IPS DF 4.7 (cell line): ENCODE measurements around the gene EGFL8.
"Not testable (repeated sequence)": the region's sequence is repeated elsewhere in the genome, so short reads cannot be mapped to it uniquely, and the experiment has no call there.

Experiments
- DNase-seq: peaks from one replicate; pipeline ENCODE4 v3.0.0-alpha.2; 2013; ENCODE audit warnings: low spot score; ENCODE audit errors: extremely low read depth

Gene EGFL8

DNA sequence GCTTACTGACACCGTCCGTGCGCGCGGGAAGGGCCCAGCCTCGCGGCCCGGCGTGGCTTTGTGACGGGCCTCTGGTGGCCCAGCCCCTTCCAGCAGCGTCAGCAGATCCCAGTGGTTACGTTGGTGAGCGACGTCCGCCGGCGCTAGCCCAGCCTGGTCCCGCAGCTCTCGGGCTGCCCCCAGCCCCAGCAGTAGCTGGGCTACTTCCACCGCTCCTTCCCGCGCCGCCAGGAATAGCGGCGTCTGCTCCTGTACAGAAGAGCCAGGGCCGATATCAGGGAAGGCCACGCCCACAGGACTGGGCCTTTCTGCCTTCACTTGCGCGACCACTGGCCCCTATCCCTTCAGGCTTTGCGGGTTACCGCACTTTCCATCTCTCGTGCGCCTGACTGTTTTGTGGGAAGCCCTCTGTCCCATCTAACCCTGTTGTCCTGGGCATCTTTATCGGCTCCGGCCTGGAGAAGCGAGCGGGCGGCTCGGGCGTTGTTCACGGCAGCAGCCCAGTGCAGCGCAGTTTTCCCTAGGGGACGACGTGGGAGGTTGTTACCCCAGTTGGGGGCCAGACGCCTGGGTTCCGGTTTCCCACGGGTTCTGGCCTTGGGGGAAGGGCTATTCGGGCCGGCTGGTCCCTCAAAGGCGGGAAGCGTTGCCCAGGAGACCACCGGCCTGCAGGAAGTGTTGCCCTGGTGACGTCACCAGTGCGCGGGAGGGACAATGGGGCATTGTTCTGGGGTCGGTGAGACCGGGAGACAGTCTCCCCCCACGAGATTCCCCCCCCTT is 31.7 kb downstream of the EGFL8 start:
- no peak for DNase-seq

DNA sequence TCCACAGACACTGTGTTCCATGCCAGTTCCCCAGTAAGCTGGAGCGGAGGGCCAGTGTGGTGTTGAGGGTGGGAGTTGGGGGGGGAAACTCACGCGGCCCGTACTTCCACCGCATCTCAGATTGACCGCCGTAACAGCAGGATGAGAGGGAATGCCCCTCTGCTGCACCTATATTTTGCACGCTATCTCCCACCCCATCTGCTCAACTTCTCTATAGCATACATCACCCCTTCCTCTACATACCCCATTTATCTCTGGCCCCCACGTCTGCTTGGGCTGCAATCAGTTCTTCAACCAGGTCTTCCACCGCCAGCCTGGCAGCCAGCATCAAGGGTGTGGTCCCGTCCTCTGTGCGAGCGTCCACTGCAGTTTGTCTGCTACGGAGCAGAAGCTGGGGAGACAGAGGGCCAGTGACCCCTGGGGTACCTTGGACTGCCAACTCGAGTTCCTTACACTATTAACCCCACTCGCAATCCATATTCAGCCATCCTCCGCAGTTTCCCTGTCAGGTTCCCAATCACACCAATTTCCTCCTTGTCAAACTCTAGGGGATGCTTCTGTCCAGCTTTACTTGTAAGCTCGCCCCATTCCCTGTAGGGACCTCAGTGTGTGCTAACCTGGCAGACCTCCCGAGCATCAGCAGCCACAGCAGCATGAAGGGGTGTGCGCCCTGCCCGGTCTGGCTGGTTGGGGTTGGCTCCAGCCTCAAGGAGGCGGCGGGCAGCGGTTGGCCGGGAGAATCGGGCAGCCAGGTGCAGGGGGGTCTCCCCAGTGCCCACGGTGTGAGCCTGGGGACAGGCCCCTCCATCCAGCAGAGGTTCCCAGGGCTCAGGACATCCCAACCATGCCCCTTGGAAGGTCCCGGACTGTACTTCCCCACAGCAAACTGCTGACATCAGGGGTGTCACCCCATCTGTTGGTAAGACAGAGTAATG is 32.6 kb downstream of the EGFL8 start:
- no peak for DNase-seq

DNA sequence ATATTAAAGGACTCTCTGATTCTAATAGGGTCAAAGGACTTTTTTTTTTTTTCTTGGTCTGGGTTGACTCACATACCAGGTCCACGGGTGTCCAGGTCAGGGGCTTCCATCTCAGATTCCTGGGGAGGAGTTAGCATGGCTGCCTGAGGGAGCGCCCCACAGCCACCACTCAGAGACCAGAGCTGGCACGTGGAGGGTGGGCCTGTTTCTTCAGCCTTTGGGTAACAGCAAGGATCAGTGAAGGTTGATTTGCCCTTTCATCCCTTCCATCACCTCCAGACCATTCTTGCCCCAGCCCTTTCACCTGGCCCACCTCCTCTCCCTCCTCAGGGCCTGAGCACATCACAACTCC is 33.9 kb downstream of the EGFL8 start:
- no peak for DNase-seq

DNA sequence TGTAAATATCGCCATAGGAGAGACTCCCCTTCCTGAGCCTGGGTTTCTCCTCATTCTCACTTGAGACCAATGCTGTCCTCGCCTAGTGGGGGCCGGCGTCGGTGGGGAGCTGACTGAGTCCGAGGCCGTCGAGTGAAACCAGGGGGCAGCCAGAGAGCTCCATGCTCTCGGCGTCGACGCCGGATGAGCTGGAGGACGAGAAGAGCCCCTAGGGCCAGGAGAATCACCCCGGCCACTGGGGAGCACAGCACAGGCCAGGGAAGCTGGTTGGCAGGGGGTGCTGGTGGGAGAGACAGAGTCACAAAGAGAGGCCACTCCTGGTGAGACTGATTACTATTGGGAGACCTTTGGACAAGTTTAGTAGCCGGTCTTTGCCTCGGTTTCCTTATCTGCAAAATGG is 34.5 kb downstream of the EGFL8 start:
- DNase-seq = no peak

DNA sequence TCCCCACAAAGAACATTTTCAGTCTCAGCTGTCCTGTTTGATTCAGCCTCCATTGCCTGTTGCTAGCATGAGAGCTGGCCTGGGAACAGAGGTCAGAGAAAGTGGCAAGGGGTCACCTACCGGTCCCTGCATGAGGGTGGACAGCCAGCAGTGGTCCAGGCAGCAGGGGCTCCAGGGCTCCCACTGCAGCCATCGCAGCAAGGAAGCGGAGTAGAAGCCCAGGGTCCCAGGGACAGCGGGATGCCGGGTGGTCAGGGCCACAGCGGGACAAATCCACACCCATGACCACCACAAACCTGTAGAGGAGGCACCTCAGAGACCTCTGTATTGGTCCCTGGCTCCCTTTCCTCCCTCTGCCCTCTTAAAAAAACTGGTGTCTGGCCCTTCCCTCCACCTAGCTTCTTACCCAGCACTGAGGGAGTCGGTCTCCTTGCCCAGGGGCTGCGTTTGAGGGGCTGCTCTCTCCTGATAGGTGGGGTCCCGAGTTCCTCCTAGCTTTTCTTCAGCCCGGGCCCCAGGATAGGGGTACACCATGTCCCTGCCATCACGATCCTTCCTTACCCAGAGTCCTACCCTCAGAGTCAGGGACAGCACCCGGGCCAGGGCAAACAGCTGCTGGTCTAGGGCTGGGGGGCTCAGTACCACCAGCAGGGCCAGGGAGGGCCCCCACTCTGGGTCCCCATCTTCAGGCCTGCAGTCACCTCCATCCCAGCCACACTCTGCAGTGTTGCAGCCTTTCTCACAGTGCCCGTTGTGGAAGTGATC is 36.5 kb downstream of the EGFL8 start:
- no peak for DNase-seq

DNA sequence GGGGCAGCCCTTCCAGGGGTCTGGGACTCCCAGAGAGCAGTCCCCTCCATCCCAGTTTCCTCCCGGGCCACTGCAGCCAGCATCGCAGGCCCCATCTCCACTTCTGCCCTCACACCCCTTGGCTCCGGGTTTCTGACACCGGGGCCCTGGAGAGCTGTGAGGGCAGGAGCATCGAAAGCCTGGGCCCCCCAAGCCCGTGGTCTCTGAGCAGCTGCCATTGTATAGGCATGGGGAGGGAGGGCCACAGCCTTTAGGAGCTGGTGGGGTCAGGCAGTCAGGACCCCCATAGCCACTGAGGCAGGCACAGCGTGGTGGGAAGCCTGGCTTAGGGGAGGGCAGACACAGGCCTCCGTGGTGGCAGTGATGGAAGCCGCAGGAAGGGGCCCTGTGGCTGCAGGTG is 37.8 kb downstream of the EGFL8 start:
- DNase-seq = no peak

DNA sequence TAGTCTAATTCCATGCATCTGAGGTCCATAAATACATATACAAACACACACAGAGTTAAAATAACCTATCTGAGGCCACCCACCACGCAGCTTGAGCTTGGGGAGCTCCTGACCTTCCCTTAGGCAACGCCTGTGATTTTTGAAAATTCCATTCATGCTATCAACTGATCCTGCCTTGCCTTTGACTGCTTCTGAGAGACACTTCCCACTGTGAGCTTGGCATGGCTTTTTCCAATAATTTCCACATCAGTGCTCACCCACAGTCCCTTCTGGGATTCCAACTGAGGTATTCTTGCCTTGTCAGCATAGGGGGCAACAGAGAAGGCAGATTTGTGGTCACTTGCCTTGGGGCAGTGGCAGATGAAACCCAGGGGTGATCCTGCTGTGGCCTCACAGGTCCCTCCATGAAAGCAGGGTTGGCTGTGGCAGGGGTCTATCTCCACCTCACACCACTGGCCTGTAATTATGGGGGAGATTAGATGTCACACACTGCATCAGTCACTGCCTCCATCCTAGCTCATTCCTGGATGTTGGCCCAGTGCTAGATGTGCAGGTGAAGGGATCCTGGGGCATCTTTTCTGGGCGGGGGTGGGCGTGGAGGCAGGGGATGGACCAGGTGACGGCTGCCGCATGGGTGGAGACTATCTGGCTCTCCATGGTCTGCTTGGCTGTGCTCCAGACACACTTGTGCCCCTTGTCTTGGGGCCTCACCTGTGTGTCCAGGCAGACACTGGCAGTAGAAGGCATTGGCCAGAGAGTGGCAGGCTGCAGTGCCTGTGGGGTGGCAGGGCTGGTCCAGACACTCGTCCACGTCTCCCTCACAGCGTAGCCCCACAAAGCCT is 39.3 kb downstream of the EGFL8 start:
- no peak for DNase-seq

DNA sequence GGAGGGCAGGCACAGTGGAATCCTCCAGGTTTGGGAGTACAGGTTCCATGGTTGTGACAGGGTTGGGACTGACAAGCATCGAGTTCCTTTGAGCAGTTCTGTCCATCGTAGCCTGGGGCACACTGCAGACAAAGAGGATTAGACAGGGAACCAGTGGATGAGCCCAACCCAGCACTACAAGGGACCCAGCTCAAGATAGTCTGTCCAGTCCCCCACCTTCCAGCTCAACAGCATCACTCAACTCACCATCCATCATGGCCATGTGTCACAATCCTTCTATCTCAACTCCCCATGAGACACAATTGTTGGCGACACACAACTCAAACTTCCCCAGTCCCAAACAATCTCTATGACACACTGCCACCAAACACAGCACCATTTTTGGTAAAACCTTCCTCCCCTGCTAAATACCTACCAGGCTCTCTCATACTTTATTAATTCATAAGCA is 39.9 kb downstream of the EGFL8 start:
- no peak for DNase-seq

DNA sequence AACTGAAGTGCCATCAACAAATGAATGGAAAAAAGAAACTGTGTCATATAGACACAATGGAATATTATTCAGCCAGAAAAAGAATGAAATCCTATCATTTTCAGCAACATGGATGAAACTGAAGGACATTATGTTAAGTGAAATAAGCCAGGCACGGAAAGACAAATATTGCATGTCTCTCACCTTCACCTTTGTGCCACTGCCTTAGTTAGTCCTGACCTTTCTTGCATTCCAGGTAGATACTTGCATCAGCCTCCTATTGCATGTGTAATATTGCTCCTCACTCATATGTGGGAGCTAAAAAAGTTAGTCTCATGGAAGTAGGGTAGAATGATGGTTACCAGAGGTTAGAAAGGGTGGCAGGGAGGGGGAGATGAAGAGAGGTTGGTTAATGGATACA is 44.6 kb downstream of the EGFL8 start:
- DNase-seq = no peak

DNA sequence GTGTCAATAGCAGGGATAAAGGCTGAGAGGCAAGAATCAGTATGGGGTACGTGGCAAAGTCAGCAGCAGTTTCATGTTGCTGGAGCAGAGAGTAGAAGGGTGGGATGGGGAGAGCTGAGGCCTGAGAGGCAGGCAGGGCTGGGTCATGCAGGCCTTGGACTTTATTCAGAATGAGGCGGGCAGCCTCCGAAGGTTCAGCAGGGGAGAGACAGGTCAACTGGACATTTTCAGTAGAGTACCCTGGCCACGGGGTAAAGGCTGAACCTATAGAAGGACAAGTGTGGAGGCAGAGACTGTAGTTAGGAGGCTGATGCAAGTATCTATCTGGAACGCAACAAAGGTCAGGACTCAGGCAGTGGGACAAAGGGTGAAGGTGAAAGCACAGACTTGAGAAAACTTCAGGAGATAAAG is 45.8 kb downstream of the EGFL8 start:
- DNase-seq = no peak

DNA sequence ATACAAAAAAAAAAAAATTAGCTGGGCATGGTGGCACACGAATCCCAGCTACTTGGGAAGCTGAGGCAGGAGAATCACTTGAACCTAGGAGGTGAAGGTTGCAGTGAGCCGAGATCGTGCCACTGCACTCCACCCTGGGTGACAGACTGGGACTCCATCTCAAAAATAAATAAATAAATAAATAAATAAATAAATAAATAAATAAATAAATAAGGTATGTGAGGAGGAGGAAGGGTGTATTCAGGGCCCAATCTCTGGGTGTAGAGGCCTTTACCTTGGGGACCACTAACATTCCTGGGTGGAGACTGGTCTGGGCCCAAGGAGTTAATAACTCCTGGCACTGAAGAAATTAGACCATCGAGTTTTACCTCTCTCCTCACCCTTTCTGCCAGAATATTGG is 47.0 kb downstream of the EGFL8 start:
- DNase-seq = not testable (repeated sequence)

DNA sequence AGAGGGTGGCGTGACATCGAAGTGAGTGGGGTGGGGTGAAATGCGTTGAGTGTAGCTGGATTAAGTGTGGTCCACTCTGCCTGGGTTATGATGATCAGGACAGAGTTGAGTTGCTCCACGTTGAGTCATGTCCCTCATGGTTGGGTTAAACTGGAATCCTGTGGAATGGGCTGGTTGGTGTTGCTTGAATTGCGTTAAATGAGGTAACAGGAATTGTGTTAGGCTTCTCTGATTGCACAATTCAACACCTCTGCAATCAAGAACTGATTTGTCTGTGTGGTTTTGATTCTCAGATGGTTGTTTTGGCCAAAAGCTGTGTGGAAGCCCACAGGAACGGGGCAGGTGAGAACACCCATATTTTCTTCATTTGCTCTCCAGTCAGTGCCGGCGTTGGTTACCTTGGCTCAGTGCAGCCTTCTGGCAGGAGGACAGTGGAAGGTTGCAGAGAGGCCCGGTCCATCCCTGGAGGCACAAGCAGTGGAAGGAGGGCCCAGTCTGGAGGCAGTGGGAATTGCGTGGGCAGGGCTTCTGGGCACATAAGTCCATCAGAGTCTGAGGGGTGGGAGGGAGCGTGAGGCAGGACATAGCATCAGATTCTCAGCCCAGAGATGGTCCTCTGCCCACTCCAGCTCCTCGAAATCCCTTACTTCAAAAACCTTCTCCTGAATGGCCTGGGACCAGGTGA is 47.8 kb downstream of the EGFL8 start:
- no peak for DNase-seq

DNA sequence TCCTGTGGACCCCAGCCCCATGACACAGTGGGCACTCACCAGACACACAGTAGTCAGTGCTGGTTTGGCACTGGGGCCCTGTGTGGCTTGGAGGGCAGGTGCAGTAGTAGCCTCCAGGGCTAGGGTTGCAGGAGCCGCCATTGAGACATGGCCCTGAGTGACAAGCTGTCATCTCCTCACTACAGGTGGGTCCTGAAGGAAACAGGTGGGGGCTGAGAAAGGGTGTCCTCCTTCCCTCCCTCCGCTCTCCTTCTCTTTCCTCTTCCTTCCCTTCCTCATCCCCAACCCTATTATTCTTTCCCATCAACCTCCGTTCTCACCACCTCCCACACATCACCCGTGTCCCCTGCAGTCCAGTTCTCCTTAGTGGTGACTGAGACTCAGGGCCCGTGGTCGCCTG is 49.3 kb downstream of the EGFL8 start:
- no peak for DNase-seq

DNA sequence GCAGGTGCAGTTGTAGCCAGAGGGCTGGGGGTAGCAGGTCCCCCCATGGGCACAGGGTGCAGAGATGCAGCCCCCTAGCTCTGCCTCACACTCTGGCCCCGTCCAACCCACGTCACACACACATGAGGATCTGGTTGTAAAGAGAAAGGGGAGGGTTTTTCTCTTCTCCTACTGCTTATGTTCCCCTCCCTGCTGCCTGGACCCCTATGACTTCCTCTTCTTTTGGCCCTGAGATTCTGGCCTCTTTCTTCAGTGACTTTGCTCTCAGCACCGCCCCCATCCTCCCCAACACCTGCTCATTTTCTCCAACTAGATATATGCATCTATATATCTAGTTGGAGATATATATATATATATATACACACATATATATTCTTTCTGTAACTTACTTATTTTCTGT is 49.7 kb downstream of the EGFL8 start:
- no peak for DNase-seq

DNA sequence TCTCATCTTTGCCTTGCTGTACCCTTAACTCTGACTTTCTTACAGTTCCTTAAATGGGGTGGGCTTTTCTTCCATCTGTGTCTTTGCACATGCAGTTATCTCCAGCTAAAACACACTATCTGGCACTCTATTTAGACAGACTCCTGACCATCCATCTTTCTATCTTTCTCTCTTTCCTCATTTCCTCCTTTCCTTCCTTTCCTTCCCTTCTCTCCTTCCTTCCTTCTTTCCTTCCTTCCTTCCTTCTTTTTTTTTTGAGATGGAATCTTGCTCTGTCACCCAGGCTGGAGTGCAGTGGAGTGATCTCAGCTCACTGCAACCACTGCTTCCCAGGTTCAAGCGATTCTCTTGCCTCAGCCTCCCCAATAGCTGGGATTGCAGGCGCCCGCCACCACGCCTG is 51.2 kb downstream of the EGFL8 start:
- no peak for DNase-seq

DNA sequence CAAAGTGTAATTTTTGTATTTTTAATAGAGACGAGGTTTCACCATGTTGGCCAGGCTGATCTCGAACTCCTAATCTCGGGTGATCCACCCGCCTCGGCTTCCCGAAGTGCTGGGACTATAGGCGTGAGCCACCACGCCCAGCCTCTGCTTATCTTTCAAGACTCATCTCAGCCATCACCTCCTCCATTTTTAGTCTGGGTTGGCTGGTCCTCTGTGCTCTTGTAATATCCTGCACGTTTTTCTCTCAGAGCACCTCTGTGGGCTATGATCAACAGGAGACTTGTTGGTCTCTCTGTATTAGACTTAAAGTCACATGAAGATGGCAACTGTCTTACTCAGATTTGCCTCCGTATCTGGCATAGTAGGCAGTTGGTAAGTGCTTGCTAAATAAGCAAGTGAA is 51.9 kb downstream of the EGFL8 start:
- DNase-seq = no peak

DNA sequence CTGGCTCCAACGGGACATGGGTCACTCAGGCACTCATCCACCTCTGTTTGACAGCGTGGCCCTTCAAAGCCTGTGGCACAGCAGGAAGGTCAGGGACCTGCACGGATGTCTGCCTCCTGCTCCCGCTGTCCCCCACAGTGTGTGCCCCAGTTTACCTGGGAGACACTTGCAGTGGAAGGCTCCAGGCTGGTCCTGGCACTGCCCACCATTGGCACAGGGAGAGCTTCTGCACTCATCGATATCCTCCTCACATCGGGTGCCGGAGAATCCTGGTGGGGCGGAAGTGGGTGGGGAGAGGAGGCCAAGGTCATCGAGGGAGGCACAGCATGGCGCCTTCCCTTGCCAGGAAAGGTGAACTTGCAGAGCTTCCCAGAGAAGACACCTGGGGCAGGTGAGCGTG is 52.6 kb downstream of the EGFL8 start:
- no peak for DNase-seq
